Trophoblast cell (in vitro differentiated cells and primary cell): Measurements from ENCODE around the gene CCNB2.

Experiments used
- DNase-seq, 2 donors: peaks; one replicate each; pipeline ENCODE4 v3.0.0-alpha.2; 2016
- H2AFZ ChIP-seq: 2 replicates; pipeline ENCODE4 v1.6.1; 2013; ENCODE audit warnings: low read length, moderate library complexity, mild to moderate bottlenecking; ENCODE audit not compliant: insufficient read depth, poor library complexity
- H2AK5ac ChIP-seq: 2 replicates; pipeline ENCODE4 v1.6.1; 2013; ENCODE audit warnings: mild to moderate bottlenecking, low read length
- H2BK120ac ChIP-seq: 2 replicates; pipeline ENCODE4 v1.6.1; 2013; ENCODE audit warnings: low read length, mild to moderate bottlenecking, moderate library complexity; ENCODE audit not compliant: insufficient read depth, poor library complexity
- H2BK12ac ChIP-seq: 2 replicates; pipeline ENCODE4 v1.6.1; 2013; ENCODE audit warnings: mild to moderate bottlenecking, low read length, moderate library complexity
- H2BK5ac ChIP-seq: 2 replicates; pipeline ENCODE4 v1.6.1; 2013; ENCODE audit warnings: low read length, low read depth, moderate library complexity, mild to moderate bottlenecking; ENCODE audit not compliant: poor library complexity
- H3K14ac ChIP-seq: 2 replicates; pipeline ENCODE4 v1.6.1; 2013; ENCODE audit warnings: mild to moderate bottlenecking, low read length
- H3K18ac ChIP-seq: 2 replicates; pipeline ENCODE4 v1.6.1; 2013; ENCODE audit warnings: mild to moderate bottlenecking, low read length
- H3K23ac ChIP-seq: 2 replicates; pipeline ENCODE4 v1.6.1; 2013; ENCODE audit warnings: low read length
- H3K27ac ChIP-seq: 2 replicates; pipeline ENCODE4 v1.5.1; 2013; ENCODE audit warnings: low read depth, mild to moderate bottlenecking, inconsistent platforms, low read length, moderate library complexity
- H3K27me3 ChIP-seq: 2 replicates; pipeline ENCODE4 v1.6.1; 2013; ENCODE audit warnings: inconsistent platforms, mild to moderate bottlenecking, low read length, moderate library complexity; ENCODE audit not compliant: insufficient read depth
- H3K36me3 ChIP-seq, 2 experiments: 1 replicate in 1 of 2; 2 replicates in 1 of 2; pipeline ENCODE4 v1.6.1; 2013; ENCODE audit warnings: low read length in 2 of 2, mild to moderate bottlenecking in 2 of 2, moderate library complexity in 1 of 2; ENCODE audit not compliant: insufficient read depth in 2 of 2, control insufficient read depth in 1 of 2
- H3K4ac ChIP-seq: 2 replicates; pipeline ENCODE4 v1.6.1; 2013; ENCODE audit warnings: low read depth, mild to moderate bottlenecking, low read length, moderate library complexity
- H3K4me1 ChIP-seq, 2 experiments: 1 replicate in 1 of 2; 2 replicates in 1 of 2; pipeline ENCODE4 v1.6.1; 2013; ENCODE audit warnings: low read length in 2 of 2, mild to moderate bottlenecking in 2 of 2, moderate library complexity in 1 of 2; ENCODE audit not compliant: insufficient read depth in 2 of 2, control insufficient read depth in 1 of 2
- H3K4me2 ChIP-seq: 2 replicates; pipeline ENCODE4 v1.6.1; 2013; ENCODE audit warnings: inconsistent platforms, mild to moderate bottlenecking, low read length, moderate library complexity
- H3K4me3 ChIP-seq: 2 replicates; pipeline ENCODE4 v1.5.1; 2013; ENCODE audit warnings: mild to moderate bottlenecking, low read depth, low read length, inconsistent platforms
- H3K79me1 ChIP-seq: one replicate; pipeline ENCODE4 v1.6.1; 2013; ENCODE audit warnings: low read length
- H3K79me2 ChIP-seq: 2 replicates; pipeline ENCODE4 v1.6.1; 2013; ENCODE audit warnings: low read length, mild to moderate bottlenecking; ENCODE audit not compliant: control insufficient read depth, insufficient read depth, poor library complexity
- H3K9ac ChIP-seq: 2 replicates; pipeline ENCODE4 v1.6.1; 2013; ENCODE audit warnings: mild to moderate bottlenecking, low read length
- H3K9me3 ChIP-seq: 2 replicates; pipeline ENCODE4 v1.6.1; 2013; ENCODE audit warnings: low read depth, mild to moderate bottlenecking, control low read depth, inconsistent platforms, low read length; ENCODE audit not compliant: insufficient read depth
- H4K12ac ChIP-seq: 2 replicates; pipeline ENCODE4 v1.6.1; 2013; ENCODE audit warnings: low read depth, mild to moderate bottlenecking, low read length, moderate library complexity
- H4K8ac ChIP-seq: 2 replicates; pipeline ENCODE4 v1.6.1; 2013; ENCODE audit warnings: low read depth, mild to moderate bottlenecking, low read length, moderate library complexity
- H4K91ac ChIP-seq: one replicate; pipeline ENCODE4 v1.6.1; 2013; ENCODE audit warnings: low read depth, mild to moderate bottlenecking, low read length, moderate library complexity
- WGBS: extraction: QIAGEN DNeasy Blood & Tissue Kit; methylation state at CpG from one replicate; pipeline ENCODE4 v1.1.7; 2013; ENCODE audit warnings: missing lambda C conversion rate; ENCODE audit not compliant: insufficient read length, insufficient coverage; ENCODE audit errors: extremely low coverage; 5-methylcytosine and 5-hydroxymethylcytosine counted together

Gene CCNB2

DNA sequence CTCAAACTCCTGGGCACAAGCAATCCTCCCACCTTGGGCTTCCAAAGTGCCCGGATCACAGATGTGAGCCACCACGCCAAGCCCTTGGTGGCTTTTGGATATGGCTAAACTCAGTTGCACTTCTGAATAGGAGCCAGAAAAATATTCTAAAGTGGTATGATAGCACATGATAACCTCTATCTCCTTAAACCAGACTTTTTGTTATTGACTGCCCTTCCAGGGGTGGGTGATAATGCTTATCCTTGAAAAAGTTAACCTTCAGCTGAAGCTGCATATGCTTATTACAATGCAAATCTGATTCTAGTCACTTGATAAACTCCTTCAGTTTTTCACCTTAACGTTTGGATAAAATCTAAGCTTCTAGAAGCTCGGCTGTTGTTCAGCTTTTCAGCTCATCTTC is 6.3 kb downstream of the CCNB2 start:
- Histone ChIP-seq H2BK12ac (no peak overlapping the region), H3K27ac (no peak overlapping the region), H3K4me1 (no peaks in the 10 kb centered on the region), H2AFZ (no peak overlapping the region), H2BK120ac (no peak overlapping the region), H3K9ac (no peak overlapping the region), H3K36me3 (peaks cover 18 to 49% of the 10 kb centered on the region in 2 experiments), H2BK5ac (no peak overlapping the region), H3K79me1 (no peaks in the 10 kb centered on the region), H3K79me2 (no peaks in the 10 kb centered on the region), H4K91ac (no peak overlapping the region), H3K4me2 (no peak overlapping the region), H3K18ac (no peak overlapping the region), H3K4me3 (no peak overlapping the region), H3K9me3 (no peaks in the 10 kb centered on the region), H3K14ac (no peak overlapping the region), H3K27me3 (no peaks in the 10 kb centered on the region), H3K4ac (no peak overlapping the region), H4K8ac (no peak overlapping the region), H4K12ac (no peak overlapping the region), H2AK5ac (no peak overlapping the region), H3K23ac (no peak overlapping the region)
- no peak for DNase-seq
- no CpG with 5 or more reads among the region's 4 CpGs for WGBS

GRCh38 chr15:59115047-59115446 is 10.1 kb downstream of the CCNB2 start:
- H2BK12ac ChIP-seq: no peak overlapping the region
- H3K9me3 ChIP-seq: no peaks in the 10 kb centered on the region
- no peak overlapping the region for H4K8ac ChIP-seq
- H3K79me1 ChIP-seq: no peaks in the 10 kb centered on the region
- no peak overlapping the region for H3K27ac ChIP-seq
- H3K23ac ChIP-seq: no peak overlapping the region
- no peak overlapping the region for H3K4ac ChIP-seq
- H3K79me2 ChIP-seq: no peaks in the 10 kb centered on the region
- no peak overlapping the region for H2AFZ ChIP-seq
- no peak overlapping the region for H2BK120ac ChIP-seq
- no peak overlapping the region for H4K91ac ChIP-seq
- no peak for DNase-seq
- H3K18ac ChIP-seq: no peak overlapping the region
- H3K4me2 ChIP-seq: no peak overlapping the region
- no peaks in the 10 kb centered on the region for H3K4me1 ChIP-seq
- no CpG with 5 or more reads among the region's 2 CpGs for WGBS
- no peak overlapping the region for H4K12ac ChIP-seq
- H3K27me3 ChIP-seq: no peaks in the 10 kb centered on the region
- H2BK5ac ChIP-seq: no peak overlapping the region
- no peak overlapping the region for H3K9ac ChIP-seq
- H2AK5ac ChIP-seq: no peak overlapping the region
- H3K36me3 ChIP-seq: peaks cover 27 to 59% of the 10 kb centered on the region in 2 experiments
- H3K14ac ChIP-seq: no peak overlapping the region
- no peak overlapping the region for H3K4me3 ChIP-seq

GRCh38 chr15:59116141-59116540 is 11.2 kb downstream of the CCNB2 start:
- no peak overlapping the region for H3K14ac ChIP-seq
- H3K27ac ChIP-seq: no peak overlapping the region
- H4K8ac ChIP-seq: no peak overlapping the region
- no peak overlapping the region for H3K18ac ChIP-seq
- peaks cover 27 to 58% of the 10 kb centered on the region in 2 experiments for H3K36me3 ChIP-seq
- no peak overlapping the region for H3K4me3 ChIP-seq
- H2AFZ ChIP-seq: no peak overlapping the region
- H3K4me1 ChIP-seq: no peaks in the 10 kb centered on the region
- no peaks in the 10 kb centered on the region for H3K9me3 ChIP-seq
- no peak overlapping the region for H2BK120ac ChIP-seq
- no peak overlapping the region for H2BK5ac ChIP-seq
- H2BK12ac ChIP-seq: no peak overlapping the region
- H3K4me2 ChIP-seq: no peak overlapping the region
- no CpG with 5 or more reads among the region's 1 CpG for WGBS
- H4K12ac ChIP-seq: no peak overlapping the region
- no peak overlapping the region for H3K4ac ChIP-seq
- no peaks in the 10 kb centered on the region for H3K79me1 ChIP-seq
- H3K9ac ChIP-seq: no peak overlapping the region
- H2AK5ac ChIP-seq: no peak overlapping the region
- H3K27me3 ChIP-seq: no peaks in the 10 kb centered on the region
- no peak for DNase-seq
- H3K79me2 ChIP-seq: no peaks in the 10 kb centered on the region
- H4K91ac ChIP-seq: no peak overlapping the region
- no peak overlapping the region for H3K23ac ChIP-seq

DNA sequence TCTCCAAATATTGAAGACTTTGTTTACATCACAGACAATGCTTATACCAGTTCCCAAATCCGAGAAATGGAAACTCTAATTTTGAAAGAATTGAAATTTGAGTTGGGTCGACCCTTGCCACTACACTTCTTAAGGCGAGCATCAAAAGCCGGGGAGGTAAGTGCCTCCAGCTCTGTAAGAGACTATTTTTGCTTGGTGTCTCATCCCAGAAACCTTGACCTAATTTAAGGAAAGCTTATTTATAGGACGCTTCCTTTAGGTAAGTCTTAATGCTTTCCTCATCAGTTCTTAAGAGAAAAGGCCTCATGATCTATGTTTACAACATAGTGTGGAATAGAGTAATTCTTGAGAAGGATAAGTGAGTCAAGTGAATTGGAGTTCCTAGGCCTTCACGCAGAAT is 11.8 kb downstream of the CCNB2 start:
- no peak overlapping the region for H2BK120ac ChIP-seq

More for the DNA sequence above, 11.8 kb downstream of the CCNB2 start:
- WGBS: no CpG with 5 or more reads among the region's 6 CpGs
- Histone ChIP-seq H4K12ac (no peak overlapping the region), H4K91ac (no peak overlapping the region), H2BK12ac (no peak overlapping the region), H3K9me3 (no peaks in the 10 kb centered on the region), H3K23ac (no peak overlapping the region), H4K8ac (no peak overlapping the region), H3K4me1 (no peaks in the 10 kb centered on the region), H3K4ac (no peak overlapping the region), H3K36me3 (peaks cover 30 to 57% of the 10 kb centered on the region in 2 experiments), H3K4me3 (no peak overlapping the region), H3K79me2 (no peaks in the 10 kb centered on the region), H3K18ac (no peak overlapping the region), H2AFZ (no peak overlapping the region), H2BK5ac (no peak overlapping the region), H3K14ac (no peak overlapping the region), H2AK5ac (no peak overlapping the region), H3K27me3 (no peaks in the 10 kb centered on the region), H3K79me1 (no peaks in the 10 kb centered on the region), H3K4me2 (no peak overlapping the region), H3K27ac (no peak overlapping the region), H3K9ac (no peak overlapping the region)
- DNase-seq: no peak
